ENCODE measurements around the gene RAB40C. TPM values are rescaled to one million over a fixed set of nuclear protein-coding genes. Genes with fewer than 3 reads are reported as not detected.

RAB40C gene
- total and polyA plus RNA-seq, 9 of the 15 experiments (the other 6 are each of a cell fraction or from before 2014, with no cell fraction given) = 0.17 to 23.4 (median 8.7) TPM

DNA sequence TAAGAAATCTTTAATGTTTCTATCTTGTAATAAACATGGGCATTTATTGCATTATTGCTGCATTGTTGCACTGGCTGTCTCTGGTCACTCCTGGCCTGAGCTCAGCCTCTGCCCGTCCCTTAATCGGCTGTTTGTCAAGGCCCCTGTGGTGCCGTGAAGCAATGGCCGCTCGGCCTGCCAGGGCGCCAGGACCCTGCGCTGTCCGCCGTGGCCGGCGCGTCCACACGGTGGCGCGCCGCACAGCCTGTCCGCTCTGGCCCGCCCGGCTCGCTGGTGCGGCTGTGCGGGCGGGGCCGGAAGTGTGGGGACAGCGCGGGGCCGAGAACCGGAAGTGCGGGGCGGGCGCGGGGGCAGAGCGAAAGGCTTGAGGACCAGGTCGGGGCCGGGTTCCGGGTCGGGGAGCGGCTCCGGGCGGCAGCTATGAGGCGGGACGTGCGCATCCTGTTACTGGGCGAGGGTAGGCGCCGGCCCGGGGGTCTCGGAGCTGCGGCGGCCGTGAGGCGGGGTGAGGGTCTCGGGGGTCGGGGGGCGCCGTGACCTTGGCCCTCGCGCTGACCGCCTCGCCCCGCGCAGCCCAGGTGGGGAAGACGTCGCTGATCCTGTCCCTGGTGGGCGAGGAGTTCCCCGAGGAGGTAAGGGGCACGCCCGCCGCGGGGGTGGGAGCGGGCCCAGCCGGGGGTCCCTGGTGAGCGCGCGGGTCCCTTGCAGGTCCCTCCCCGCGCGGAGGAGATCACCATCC lies 78.1 kb downstream of the RAB40C start, which contains the start of gene RHOT2 (continued):
- TF ChIP-seq ELF2 (CRISPR knock-in tag; IDR thresholded peaks at IDR 0.05) (peak; percentile 85), ZNF436 (CRISPR knock-in tag; IDR thresholded peaks at IDR 0.05) (no peak), CREBBP (IDR thresholded peaks at IDR 0.05; ENCODE audit: low read depth, low read length) (no peak), RFX1 (IDR thresholded peaks at IDR 0.05) (no peak), GTF2A2 (tag; IDR thresholded peaks at IDR 0.05) (no peak), SAP30 (IDR thresholded peaks at IDR 0.05; ENCODE audit: borderline replicate concordance, insufficient read depth, low read depth, low read length, poor library complexity, severe bottlenecking) (peak; percentile 68)
- TF ChIP-seq, protein P1, sequence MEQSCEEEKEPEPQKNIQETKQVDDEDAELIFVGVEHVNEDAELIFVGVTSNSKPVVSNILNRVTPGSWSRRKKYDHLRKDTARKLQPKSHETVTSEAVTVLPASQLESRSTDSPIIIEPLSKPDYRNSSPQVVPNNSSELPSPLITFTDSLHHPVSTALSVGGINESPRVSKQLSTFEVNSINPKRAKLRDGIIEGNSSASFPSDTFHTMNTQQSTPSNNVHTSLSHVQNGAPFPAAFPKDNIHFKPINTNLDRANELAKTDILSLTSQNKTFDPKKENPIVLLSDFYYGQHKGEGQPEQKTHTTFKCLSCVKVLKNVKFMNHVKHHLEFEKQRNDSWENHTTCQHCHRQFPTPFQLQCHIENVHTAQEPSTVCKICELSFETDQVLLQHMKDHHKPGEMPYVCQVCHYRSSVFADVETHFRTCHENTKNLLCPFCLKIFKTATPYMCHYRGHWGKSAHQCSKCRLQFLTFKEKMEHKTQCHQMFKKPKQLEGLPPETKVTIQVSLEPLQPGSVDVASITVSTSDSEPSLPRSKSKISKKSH (CRISPR knock-in tag; IDR thresholded peaks at IDR 0.05) = no peak
- TF ChIP-seq, protein P2, sequence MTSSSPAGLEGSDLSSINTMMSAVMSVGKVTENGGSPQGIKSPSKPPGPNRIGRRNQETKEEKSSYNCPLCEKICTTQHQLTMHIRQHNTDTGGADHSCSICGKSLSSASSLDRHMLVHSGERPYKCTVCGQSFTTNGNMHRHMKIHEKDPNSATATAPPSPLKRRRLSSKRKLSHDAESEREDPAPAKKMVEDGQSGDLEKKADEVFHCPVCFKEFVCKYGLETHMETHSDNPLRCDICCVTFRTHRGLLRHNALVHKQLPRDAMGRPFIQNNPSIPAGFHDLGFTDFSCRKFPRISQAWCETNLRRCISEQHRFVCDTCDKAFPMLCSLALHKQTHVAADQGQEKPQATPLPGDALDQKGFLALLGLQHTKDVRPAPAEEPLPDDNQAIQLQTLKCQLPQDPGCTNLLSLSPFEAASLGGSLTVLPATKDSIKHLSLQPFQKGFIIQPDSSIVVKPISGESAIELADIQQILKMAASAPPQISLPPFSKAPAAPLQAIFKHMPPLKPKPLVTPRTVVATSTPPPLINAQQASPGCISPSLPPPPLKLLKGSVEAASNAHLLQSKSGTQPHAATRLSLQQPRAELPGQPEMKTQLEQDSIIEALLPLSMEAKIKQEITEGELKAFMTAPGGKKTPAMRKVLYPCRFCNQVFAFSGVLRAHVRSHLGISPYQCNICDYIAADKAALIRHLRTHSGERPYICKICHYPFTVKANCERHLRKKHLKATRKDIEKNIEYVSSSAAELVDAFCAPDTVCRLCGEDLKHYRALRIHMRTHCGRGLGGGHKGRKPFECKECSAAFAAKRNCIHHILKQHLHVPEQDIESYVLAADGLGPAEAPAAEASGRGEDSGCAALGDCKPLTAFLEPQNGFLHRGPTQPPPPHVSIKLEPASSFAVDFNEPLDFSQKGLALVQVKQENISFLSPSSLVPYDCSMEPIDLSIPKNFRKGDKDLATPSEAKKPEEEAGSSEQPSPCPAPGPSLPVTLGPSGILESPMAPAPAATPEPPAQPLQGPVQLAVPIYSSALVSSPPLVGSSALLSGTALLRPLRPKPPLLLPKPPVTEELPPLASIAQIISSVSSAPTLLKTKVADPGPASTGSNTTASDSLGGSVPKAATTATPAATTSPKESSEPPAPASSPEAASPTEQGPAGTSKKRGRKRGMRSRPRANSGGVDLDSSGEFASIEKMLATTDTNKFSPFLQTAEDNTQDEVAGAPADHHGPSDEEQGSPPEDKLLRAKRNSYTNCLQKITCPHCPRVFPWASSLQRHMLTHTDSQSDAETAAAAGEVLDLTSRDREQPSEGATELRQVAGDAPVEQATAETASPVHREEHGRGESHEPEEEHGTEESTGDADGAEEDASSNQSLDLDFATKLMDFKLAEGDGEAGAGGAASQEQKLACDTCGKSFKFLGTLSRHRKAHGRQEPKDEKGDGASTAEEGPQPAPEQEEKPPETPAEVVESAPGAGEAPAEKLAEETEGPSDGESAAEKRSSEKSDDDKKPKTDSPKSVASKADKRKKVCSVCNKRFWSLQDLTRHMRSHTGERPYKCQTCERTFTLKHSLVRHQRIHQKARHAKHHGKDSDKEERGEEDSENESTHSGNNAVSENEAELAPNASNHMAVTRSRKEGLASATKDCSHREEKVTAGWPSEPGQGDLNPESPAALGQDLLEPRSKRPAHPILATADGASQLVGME (CRISPR knock-in tag; IDR thresholded peaks at IDR 0.05) = no peak
- TF ChIP-seq, protein P3, sequence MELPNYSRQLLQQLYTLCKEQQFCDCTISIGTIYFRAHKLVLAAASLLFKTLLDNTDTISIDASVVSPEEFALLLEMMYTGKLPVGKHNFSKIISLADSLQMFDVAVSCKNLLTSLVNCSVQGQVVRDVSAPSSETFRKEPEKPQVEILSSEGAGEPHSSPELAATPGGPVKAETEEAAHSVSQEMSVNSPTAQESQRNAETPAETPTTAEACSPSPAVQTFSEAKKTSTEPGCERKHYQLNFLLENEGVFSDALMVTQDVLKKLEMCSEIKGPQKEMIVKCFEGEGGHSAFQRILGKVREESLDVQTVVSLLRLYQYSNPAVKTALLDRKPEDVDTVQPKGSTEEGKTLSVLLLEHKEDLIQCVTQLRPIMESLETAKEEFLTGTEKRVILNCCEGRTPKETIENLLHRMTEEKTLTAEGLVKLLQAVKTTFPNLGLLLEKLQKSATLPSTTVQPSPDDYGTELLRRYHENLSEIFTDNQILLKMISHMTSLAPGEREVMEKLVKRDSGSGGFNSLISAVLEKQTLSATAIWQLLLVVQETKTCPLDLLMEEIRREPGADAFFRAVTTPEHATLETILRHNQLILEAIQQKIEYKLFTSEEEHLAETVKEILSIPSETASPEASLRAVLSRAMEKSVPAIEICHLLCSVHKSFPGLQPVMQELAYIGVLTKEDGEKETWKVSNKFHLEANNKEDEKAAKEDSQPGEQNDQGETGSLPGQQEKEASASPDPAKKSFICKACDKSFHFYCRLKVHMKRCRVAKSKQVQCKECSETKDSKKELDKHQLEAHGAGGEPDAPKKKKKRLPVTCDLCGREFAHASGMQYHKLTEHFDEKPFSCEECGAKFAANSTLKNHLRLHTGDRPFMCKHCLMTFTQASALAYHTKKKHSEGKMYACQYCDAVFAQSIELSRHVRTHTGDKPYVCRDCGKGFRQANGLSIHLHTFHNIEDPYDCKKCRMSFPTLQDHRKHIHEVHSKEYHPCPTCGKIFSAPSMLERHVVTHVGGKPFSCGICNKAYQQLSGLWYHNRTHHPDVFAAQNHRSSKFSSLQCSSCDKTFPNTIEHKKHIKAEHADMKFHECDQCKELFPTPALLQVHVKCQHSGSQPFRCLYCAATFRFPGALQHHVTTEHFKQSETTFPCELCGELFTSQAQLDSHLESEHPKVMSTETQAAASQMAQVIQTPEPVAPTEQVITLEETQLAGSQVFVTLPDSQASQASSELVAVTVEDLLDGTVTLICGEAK (IDR thresholded peaks at IDR 0.05) = peak; percentile 97
- TF ChIP-seq, protein P3 (CRISPR knock-in tag; IDR thresholded peaks at IDR 0.05) = no peak
